SU-DHL-6 (cell line): ENCODE data around the gene CSNK2A3.

Experiments used
- CTCF ChIP-seq: fragments of 200-600 bp; sonication (generic); IDR thresholded peaks from one replicate; pipeline ENCODE4 v1.5.1; 2017; ENCODE audit warnings: antibody characterized with exemption, mild to moderate bottlenecking, low read length, moderate library complexity; ENCODE audit not compliant: insufficient read depth, poor library complexity, severe bottlenecking
- EZH2phosphoT487 ChIP-seq: fragments of 200-600 bp; sonication (generic), shearing (Covaris generic); conservative IDR thresholded peaks from 2 replicates; pipeline ENCODE4 v1.6.1; 2018; ENCODE audit warnings: mild to moderate bottlenecking, antibody characterized with exemption, low read length, moderate library complexity, mixed read lengths

GRCh38 chr11:11366793-11367192, 13.7 kb upstream of the CSNK2A3 start:
- TF ChIP-seq CTCF (no peak), EZH2phosphoT487 (no peak)
